ENCODE data around the gene MGRN1.

GRCh38 chr16:4578961-4579530 is 45.6 kb upstream of the MGRN1 start:
- no peak for TF ChIP-seq CTCF (IDR thresholded peaks at IDR 0.05)
- no peak for TF ChIP-seq POLR2A (IDR thresholded peaks at IDR 0.05)
